HCT116 (cell line): ENCODE measurements around the gene ALDH5A1. TPM values are rescaled to one million over a fixed set of nuclear protein-coding genes. Genes with fewer than 3 reads are reported as not detected.

Experiments
- ATAC-seq: fragments of 200-7000 bp; cut with Tn5 transposase; 2 replicates; pipeline ENCODE4 v1.9.1; 2020; ENCODE audit warnings: mild to moderate bottlenecking, moderate library complexity
- BruUV-seq: library from RNA; stranded (reverse); fragments of 400-500 nt; replicated peaks from 2 replicates; lab custom pipeline; 2021; lab: Mats Ljungman, UMichigan
- CTCF ChIA-PET: fragments of 300-600 bp; sonication (Branson Sonifier 250); formaldehyde crosslinking; loops from one replicate; lab custom pipeline; 2021; ENCODE audit warnings: antibody characterized with exemption; lab: Charles Lee
- POLR2A ChIA-PET: fragments of 300-600, 350-600 bp; sonication (Branson Sonifier 250); formaldehyde crosslinking; loops from one replicate; lab custom pipeline; 2021; ENCODE audit warnings: antibody characterized with exemption; lab: Charles Lee
- RAD21 ChIA-PET, 2 experiments: fragments of 300-600 bp; sonication (Branson Sonifier 250); formaldehyde crosslinking; loops; one replicate each; lab custom pipeline; 2023; ENCODE audit warnings: low total read pairs in 2 of 2; ENCODE audit not compliant: uncharacterized antibody in 2 of 2, unreplicated experiment in 2 of 2, low non-redundant PET in 1 of 2; lab: Charles Lee
- DNase-seq: peaks from one replicate; pipeline ENCODE4 v3.0.0-alpha.2; 2010; ENCODE audit warnings: low read depth, low spot score
- H2AFZ ChIP-seq: fragments of 200-600 bp; shearing (Covaris generic), sonication (generic); 2 replicates; pipeline ENCODE4 v1.6.1; 2017; ENCODE audit warnings: low read depth, mixed run types, mixed read lengths, antibody characterized with exemption, low read length; ENCODE audit not compliant: poor library complexity, severe bottlenecking
- H3K27ac ChIP-seq: 2 replicates; pipeline ENCODE4 v1.5.1; 2012; ENCODE audit warnings: low read depth, low read length
- H3K27me3 ChIP-seq: fragments of 200-600 bp; sonication (generic); 2 replicates; pipeline ENCODE4 v1.6.1; 2016; ENCODE audit warnings: mixed run types, low read length, mixed read lengths; ENCODE audit not compliant: insufficient read depth
- H3K36me3 ChIP-seq, 2 experiments: fragments of 200-500 bp in 1 of 2; fragments of 200-600 bp in 1 of 2; sonication (Bioruptor generic) in 1 of 2; sonication (generic) in 1 of 2; 2 replicates each; pipeline versions ENCODE4 v1.5.1 to v1.6.1; 2014 to 2016; ENCODE audit warnings: low read length in 2 of 2, inconsistent platforms in 1 of 2, mixed read lengths in 1 of 2, mixed run types in 1 of 2; ENCODE audit not compliant: insufficient read depth in 2 of 2, control insufficient read depth in 1 of 2
- H3K4me1 ChIP-seq, 2 experiments: fragments of 200-600 bp in 1 of 2; sonication (generic) in 1 of 2; 2 replicates each; pipeline versions ENCODE4 v1.5.1 to v1.6.1; 2012 to 2017; ENCODE audit warnings: low read length in 2 of 2, inconsistent platforms in 1 of 2, mild to moderate bottlenecking in 1 of 2, mixed read lengths in 1 of 2, mixed run types in 1 of 2, moderate library complexity in 1 of 2; ENCODE audit not compliant: insufficient read depth in 2 of 2, control insufficient read depth in 1 of 2
- H3K4me2 ChIP-seq: fragments of 200-600 bp; sonication (generic); 2 replicates; pipeline ENCODE4 v1.6.1; 2017; ENCODE audit warnings: mixed run types, low read length, mixed read lengths
- H3K4me3 ChIP-seq, 2 experiments: fragments of 200-600 bp in 1 of 2; sonication (generic) in 1 of 2; replicated peaks in 1 of 2; 2 replicates each; pipeline ENCODE4 v1.5.1; 2011 to 2016; ENCODE audit warnings: low read length in 2 of 2, control low read depth in 1 of 2, low read depth in 1 of 2, mild to moderate bottlenecking in 1 of 2, mixed read lengths in 1 of 2, mixed run types in 1 of 2
- H3K79me2 ChIP-seq: fragments of 200-600 bp; sonication (generic); 2 replicates; pipeline ENCODE4 v1.6.1; 2017; ENCODE audit warnings: mild to moderate bottlenecking, mixed run types, low read length, moderate library complexity, mixed read lengths; ENCODE audit not compliant: insufficient read depth
- H3K9ac ChIP-seq: fragments of 200-600 bp; sonication (generic); 2 replicates; pipeline ENCODE4 v1.6.1; 2016; ENCODE audit warnings: low read length, mixed read lengths
- H3K9me2 ChIP-seq: fragments of 200-600 bp; sonication (generic), shearing (Covaris generic); 2 replicates; pipeline ENCODE4 v1.6.1; 2017; ENCODE audit warnings: mixed run types, mild to moderate bottlenecking, moderate library complexity; ENCODE audit not compliant: insufficient read depth
- H3K9me3 ChIP-seq, 2 experiments: fragments of 200-500 bp in 1 of 2; fragments of 200-600 bp in 1 of 2; sonication (Bioruptor generic) in 1 of 2; sonication (generic) in 1 of 2; 2 replicates each; pipeline ENCODE4 v1.6.1; 2014 to 2017; ENCODE audit warnings: low read length in 2 of 2, mixed read lengths in 2 of 2, inconsistent platforms in 1 of 2, low read depth in 1 of 2, mild to moderate bottlenecking in 1 of 2, mixed run types in 1 of 2, moderate library complexity in 1 of 2; ENCODE audit not compliant: control insufficient read depth in 1 of 2, insufficient read depth in 1 of 2
- H4K20me1 ChIP-seq: fragments of 200-600 bp; sonication (generic), shearing (Covaris generic); 2 replicates; pipeline ENCODE4 v1.6.1; 2017; ENCODE audit warnings: mixed run types, mild to moderate bottlenecking, moderate library complexity; ENCODE audit not compliant: insufficient read depth
- MAX ChIP-seq: IDR thresholded peaks from 2 replicates; pipeline ENCODE4 v1.6.1; 2012
- POLR2A ChIP-seq: IDR thresholded peaks from 2 replicates; pipeline ENCODE4 v1.7.0; 2011; ENCODE audit warnings: borderline replicate concordance; ENCODE audit not compliant: insufficient read depth, insufficient read length; ENCODE audit errors: extremely low read depth
- REST ChIP-seq: IDR thresholded peaks from 2 replicates; pipeline ENCODE4 v1.6.1; 2012; ENCODE audit warnings: low read depth
- SRF ChIP-seq: IDR thresholded peaks from 2 replicates; pipeline ENCODE4 v1.6.1; 2012; ENCODE audit warnings: low read depth
- intact Hi-C: fragments of 100-400 bp; cut with micrococcal nuclease; formaldehyde crosslinking; loops from 2 replicates; pipeline ENCODE4 v1.10.0; 2022
- total RNA-seq: library from RNA; stranded (reverse); gene quantifications from one replicate; pipeline ENCODE4 v1.2.1, GENCODE V29; 2021; ENCODE audit not compliant: unreplicated experiment

Gene ALDH5A1
- total RNA-seq, 1 experiment from 2014 or later, result 10.0 TPM

- Histone ChIP-seq H3K9me2 (no peaks in the 10 kb centered on the region), H3K9ac (no peak overlapping the region), H3K27ac (no peak overlapping the region), H3K9me3 (no peaks in the 10 kb centered on the region), H3K79me2 (no peaks in the 10 kb centered on the region), H3K4me3 (no peak overlapping the region), H4K20me1 (no peaks in the 10 kb centered on the region), H3K27me3 (no peaks in the 10 kb centered on the region), H3K36me3 (no peaks in the 10 kb centered on the region), H3K4me1 (no peaks in the 10 kb centered on the region), H3K4me2 (no peak overlapping the region), H2AFZ (no peak overlapping the region)
- TF ChIP-seq REST (no peak), MAX (no peak), POLR2A (no peak), SRF (no peak)
- POLR2A ChIA-PET, result no interaction called here
- CTCF ChIA-PET, result interaction anchor here (1.3 kb wide), 1 partner anchor 16 kb away, joined by 4 read pairs; no protein-coding TSS in a partner anchor
- intact Hi-C loops, result no loop called here
- BruUV-seq, result no TSS peak
- ATAC-seq (no peak), DNase-seq (no peak)
- RAD21 ChIA-PET, result no interaction called here
Observed at GRCh38 chr6:24537082-24537699, 42.4 kb downstream of the ALDH5A1 start.
